Body of pancreas (tissue), 4 donors: Measurements from ENCODE around the gene HCFC1R1. TPM values are rescaled to one million over a fixed set of nuclear protein-coding genes. Genes with fewer than 3 reads are reported as not detected.

Source experiments
- ATAC-seq: fragments of 150-250 bp; one replicate; pipeline ENCODE4 v1.9.1; 2016
- DNase-seq, 4 donors: peaks; one replicate each; pipeline ENCODE4 v3.0.0-alpha.2; 2019
- H3K27ac ChIP-seq, 4 donors: fragments of 200-600 bp; sonication (generic); 1 replicate in 3 of 4; 2 replicates in 1 of 4; pipeline versions ENCODE4 v1.5.1 to v1.6.1; 2016 to 2019; ENCODE audit warnings: mild to moderate bottlenecking in 1 of 4, mixed read lengths in 1 of 4, moderate library complexity in 1 of 4
- H3K27me3 ChIP-seq, 2 donors: fragments of 200-600 bp; sonication (generic); one replicate each; pipeline ENCODE4 v1.6.0; 2016; ENCODE audit warnings: mild to moderate bottlenecking in 1 of 2
- H3K36me3 ChIP-seq, 2 donors: fragments of 200-600 bp; sonication (generic); replicated peaks in 1 of 2; 2 replicates each; pipeline ENCODE4 v1.5.1; 2016; ENCODE audit warnings: low read depth in 2 of 2; ENCODE audit not compliant: insufficient read depth in 1 of 2
- H3K4me1 ChIP-seq: fragments of 200-600 bp; sonication (generic); one replicate; pipeline ENCODE4 v1.6.0; 2016
- H3K4me3 ChIP-seq, 2 donors: fragments of 200-600 bp; sonication (generic); 1 replicate in 1 of 2; 2 replicates in 1 of 2; pipeline ENCODE4 v1.5.1; 2016 to 2019
- H3K9me3 ChIP-seq, 3 donors: fragments of 200-600 bp; sonication (generic); 1 replicate in 2 of 3; 2 replicates in 1 of 3; pipeline ENCODE4 v1.5.1; 2016
- POLR2A ChIP-seq, 3 donors: fragments of 450-650 bp; IDR thresholded peaks; one replicate each; pipeline ENCODE4 v1.6.1; 2016; ENCODE audit warnings: antibody characterized with exemption in 3 of 3, mild to moderate bottlenecking in 2 of 3
- WGBS, 2 donors: methylation state at CpG; one replicate each; pipeline ENCODE4 v1.1.5; 2017; 5-methylcytosine and 5-hydroxymethylcytosine counted together
- intact Hi-C: fragments of 100-400 bp; cut with DNase I; formaldehyde crosslinking; loops from one replicate; pipeline ENCODE4 v1.15.1; 2023
- total RNA-seq, 2 donors: library from RNA; depleted of rRNA; stranded (reverse); fragments of >200 nt; gene quantifications; one replicate each; pipeline ENCODE4 v1.1.0, GENCODE V29; 2016
- TF ChIP-seq, protein P1 (sequence below), 7 experiments: fragments of 450-650 bp in 4 of 7; fragments of 200-600 bp in 3 of 7; sonication (generic) in 3 of 7; IDR thresholded peaks; one replicate each; pipeline ENCODE4 v1.5.1; 2016 to 2019; ENCODE audit warnings: antibody characterized with exemption in 7 of 7

The HCFC1R1 gene
- total RNA-seq, 2 donors from 2014 or later, result 6.9 to 15.3 TPM

DNA sequence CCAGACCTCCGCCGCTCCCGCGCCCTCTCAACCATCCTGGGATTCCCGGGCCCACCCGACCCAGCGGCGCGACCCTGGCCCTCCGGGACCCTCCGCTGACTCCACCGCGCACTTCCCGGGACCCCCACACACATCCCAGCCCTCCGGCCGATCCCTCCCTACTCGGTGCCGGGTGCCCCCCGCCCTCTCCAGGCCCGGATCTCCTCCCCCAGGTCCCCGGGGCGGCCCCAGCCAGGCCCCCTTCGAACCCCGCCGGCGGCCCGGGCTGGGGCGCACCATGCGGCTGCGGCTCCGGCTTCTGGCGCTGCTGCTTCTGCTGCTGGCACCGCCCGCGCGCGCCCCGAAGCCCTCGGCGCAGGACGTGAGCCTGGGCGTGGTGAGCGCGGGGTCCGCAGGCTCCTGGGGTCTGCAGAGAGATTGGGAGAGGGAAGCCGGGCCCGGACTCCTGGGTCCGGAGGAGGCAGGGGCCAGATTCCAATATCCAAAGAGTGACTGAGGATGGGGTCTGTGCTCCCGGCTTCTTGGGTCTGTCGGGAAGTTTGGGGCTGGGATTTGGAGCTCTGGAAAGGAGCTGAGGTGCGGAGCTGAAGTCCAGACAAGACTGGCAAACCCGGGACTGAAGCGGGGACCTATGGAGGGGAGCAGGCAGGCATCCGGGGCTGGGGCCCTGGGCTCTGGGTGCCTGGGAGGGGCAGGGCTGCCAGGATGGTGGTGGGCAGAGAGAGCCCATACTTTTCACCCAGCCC lies 23.1 kb upstream of the HCFC1R1 start:
- Histone ChIP-seq H3K9me3 (no peaks in the 10 kb centered on the region), H3K4me1 (peaks cover 21% of the 10 kb centered on the region), H3K4me3 (no peak overlapping the region), H3K27ac (no peak overlapping the region), H3K36me3 (no peaks in the 10 kb centered on the region), H3K27me3 (peaks cover 0 to 32% of the 10 kb centered on the region in 2 donors)
- ATAC-seq (peak; percentile 15), DNase-seq (no peak)
- intact Hi-C loops, result no loop called here
- WGBS, 2 donors, result 6 to 22% methylated on average over 9 to 36 of the region's 54 CpGs
- TF ChIP-seq POLR2A (IDR thresholded peaks at IDR 0.05), result no peak
- TF ChIP-seq, protein P1, sequence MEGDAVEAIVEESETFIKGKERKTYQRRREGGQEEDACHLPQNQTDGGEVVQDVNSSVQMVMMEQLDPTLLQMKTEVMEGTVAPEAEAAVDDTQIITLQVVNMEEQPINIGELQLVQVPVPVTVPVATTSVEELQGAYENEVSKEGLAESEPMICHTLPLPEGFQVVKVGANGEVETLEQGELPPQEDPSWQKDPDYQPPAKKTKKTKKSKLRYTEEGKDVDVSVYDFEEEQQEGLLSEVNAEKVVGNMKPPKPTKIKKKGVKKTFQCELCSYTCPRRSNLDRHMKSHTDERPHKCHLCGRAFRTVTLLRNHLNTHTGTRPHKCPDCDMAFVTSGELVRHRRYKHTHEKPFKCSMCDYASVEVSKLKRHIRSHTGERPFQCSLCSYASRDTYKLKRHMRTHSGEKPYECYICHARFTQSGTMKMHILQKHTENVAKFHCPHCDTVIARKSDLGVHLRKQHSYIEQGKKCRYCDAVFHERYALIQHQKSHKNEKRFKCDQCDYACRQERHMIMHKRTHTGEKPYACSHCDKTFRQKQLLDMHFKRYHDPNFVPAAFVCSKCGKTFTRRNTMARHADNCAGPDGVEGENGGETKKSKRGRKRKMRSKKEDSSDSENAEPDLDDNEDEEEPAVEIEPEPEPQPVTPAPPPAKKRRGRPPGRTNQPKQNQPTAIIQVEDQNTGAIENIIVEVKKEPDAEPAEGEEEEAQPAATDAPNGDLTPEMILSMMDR (IDR thresholded peaks at IDR 0.05), result no peak

DNA sequence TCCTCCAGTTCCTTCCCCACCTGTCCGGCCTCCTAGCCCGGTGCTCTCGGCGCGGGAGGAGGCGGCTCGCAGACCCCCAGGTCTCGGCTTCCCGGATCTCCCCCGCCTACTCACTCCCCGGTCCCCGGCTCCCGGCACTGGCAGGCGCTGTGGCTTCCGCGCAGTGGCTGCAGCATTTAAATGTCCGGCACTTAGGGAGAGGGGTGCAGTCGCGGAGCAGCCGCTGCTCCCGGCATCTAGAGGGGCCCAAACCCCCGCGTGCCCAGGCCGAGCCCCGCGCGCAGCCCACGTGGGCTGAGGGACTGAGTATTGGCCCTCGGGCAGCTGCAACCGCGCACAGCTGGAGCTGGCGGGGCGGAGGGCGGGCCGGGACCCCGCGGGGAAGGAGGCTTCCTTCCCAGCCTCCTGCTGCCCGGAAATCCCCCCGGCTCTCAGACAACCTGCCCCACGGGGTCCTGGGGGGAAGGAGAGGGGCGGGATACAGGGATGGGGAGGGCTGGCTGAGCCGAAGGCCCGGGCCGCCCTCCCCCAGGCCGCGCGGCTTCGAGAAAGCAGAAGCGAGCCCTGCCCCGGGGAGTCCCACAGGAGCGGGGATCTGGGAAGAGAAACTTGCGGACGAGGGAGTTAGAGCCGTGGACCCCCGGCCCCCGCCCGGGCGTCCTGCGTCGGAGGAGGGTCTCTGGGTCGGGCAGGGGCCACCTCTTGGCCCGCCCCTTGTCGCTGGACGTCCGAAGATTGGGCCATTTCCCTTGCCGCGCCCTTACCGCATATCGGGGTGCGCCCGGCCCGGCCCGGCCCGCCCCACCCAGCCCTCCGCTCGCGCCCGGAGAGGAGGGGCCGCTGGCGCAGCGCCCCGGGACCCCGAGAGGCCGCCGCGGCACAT lies 22.3 kb upstream of the HCFC1R1 start, which contains the start of gene MMP25:
MMP25 (plus strand) TSS at position 804 of the 883 bp plus-strand sequence. CDS start 357 bp downstream, outside the sequence.
- H3K4me3 ChIP-seq, result peak within 1 kb of the TSS; percentile 2 to 17
- TF ChIP-seq POLR2A (IDR thresholded peaks at IDR 0.05), result no peak
- TF ChIP-seq, protein P1 (IDR thresholded peaks at IDR 0.05), result no peak
- WGBS, 2 donors, result 0 to 1% methylated on average over 1 to 69 of the region's 86 CpGs
- peaks cover 0 to 32% of the 10 kb centered on the region in 2 donors for H3K27me3 ChIP-seq
- intact Hi-C loops, result no loop called here
- H3K36me3 ChIP-seq, result no peaks in the 10 kb centered on the region
- ATAC-seq (peak; percentile 56), DNase-seq (no peak)
- H3K9me3 ChIP-seq, result no peaks in the 10 kb centered on the region
- no peak within 1 kb of the TSS for H3K27ac ChIP-seq
- H3K4me1 ChIP-seq, result peaks cover 21% of the 10 kb centered on the region

DNA sequence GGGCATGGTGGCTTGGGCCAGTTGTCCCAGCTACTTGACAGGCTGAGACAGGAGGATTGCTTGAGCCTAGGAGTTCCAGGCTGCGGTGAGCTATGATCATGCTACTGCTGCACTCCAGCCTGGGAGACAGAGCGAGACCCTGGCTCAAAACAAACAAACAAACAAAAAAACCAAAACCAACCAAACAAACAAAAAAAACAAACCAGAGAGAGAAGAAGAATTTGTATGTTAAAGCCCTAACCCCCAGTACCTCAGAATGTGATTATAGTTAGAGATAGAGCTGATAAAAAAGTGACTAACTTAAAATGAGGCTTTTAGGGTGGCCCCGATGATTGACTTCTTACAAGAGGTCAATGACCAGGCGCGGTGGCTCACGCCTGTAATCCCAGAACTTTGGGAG lies 21.0 kb upstream of the HCFC1R1 start:
- 89 to 94% methylated on average over 6 of the region's 6 CpGs for whole genome bisulfite sequencing, 2 donors

DNA sequence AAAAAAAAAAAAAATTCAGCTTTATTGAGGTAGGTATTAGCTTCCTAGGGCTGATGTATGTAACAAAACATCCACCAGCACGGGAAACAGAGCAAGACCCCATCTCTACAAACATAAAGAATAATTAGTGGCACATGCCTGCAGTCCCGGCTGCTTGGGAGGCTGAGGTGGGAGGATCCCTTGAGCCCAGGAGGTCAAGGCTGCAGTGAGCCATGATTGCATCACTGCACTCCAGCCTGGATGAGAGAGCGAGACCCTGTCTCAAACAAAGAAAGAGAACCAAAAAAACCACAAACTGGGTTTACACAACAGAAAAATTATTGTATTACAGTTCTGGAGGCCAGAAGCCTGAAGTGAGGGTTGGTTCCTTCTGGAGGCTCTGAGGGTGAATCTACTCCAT lies 18.6 kb upstream of the HCFC1R1 start:
- TF ChIP-seq, protein P1 (IDR thresholded peaks at IDR 0.05), result no peak
- TF ChIP-seq POLR2A (IDR thresholded peaks at IDR 0.05), result no peak
- no peak for ATAC-seq
- peaks cover 37% of the 10 kb centered on the region for H3K4me1 ChIP-seq

More for the DNA sequence above, 21.0 kb upstream of the HCFC1R1 start:
- intact Hi-C loops, result no loop called here
- DNase-seq, result no peak
- Histone ChIP-seq H3K27me3 (peaks cover 0 to 32% of the 10 kb centered on the region in 2 donors), H3K36me3 (no peaks in the 10 kb centered on the region), H3K4me1 (peaks cover 21% of the 10 kb centered on the region), H3K9me3 (no peaks in the 10 kb centered on the region), H3K4me3 (no peak overlapping the region), H3K27ac (no peak overlapping the region)
- no peak for TF ChIP-seq POLR2A (IDR thresholded peaks at IDR 0.05)
- TF ChIP-seq, protein P1 (IDR thresholded peaks at IDR 0.05), result no peak
- ATAC-seq, result no peak

More for the DNA sequence above, 18.6 kb upstream of the HCFC1R1 start:
- peaks cover 0 to 28% of the 10 kb centered on the region in 2 donors for H3K27me3 ChIP-seq
- H3K9me3 ChIP-seq, result no peaks in the 10 kb centered on the region
- H3K4me3 ChIP-seq, result no peak overlapping the region
- WGBS, 2 donors, result 86 to 89% methylated on average over 3 of the region's 3 CpGs
- DNase-seq, result no peak
- H3K27ac ChIP-seq, result no peak overlapping the region
- intact Hi-C loops, result no loop called here
- H3K36me3 ChIP-seq, result no peaks in the 10 kb centered on the region
